ENCODE results near the gene MTSS2.

Gene MTSS2

DNA sequence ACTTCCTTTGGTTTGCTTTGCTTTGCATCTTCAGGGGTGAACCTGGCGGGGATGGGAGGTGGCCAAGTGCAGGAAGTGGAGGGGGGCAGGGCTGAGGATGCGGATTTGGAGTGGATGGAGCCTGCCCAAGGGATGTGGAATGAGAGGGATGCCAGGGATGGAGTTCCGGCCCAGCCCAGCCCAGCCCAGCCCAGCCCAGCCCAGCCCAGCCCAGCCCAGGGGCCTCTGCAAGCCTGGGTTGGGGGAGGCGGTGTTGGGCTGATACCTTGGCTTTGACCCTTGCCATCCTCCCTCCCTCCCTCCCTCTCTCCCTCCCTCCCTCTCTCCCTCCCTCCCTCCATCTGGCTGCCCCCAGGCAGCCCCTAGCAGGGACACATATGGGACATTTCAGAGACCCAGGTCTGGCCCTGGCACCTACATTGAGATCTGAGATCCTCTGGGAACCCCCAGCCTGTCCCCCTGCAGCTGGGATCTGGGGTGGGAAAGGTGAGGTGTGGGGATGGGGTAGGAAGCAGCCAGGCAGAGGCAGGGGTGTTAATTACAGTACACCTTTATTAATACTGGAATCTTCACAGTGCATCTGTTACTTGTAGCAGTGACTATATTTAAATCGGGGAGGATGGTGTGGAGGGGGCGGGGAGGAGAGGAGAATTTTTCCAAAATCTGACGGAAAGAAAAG is 25.0 kb downstream of the MTSS2 start:
- no peaks in the 10 kb centered on the region for H3K27me3 ChIP-seq (ENCODE audit: control insufficient read depth in 1 of 2, insufficient read depth in 2 of 2, low read length in 2 of 2)
- peaks cover 10% of the 10 kb centered on the region for H3K4me1 ChIP-seq (ENCODE audit: insufficient read depth, low read length)
- H3K27ac ChIP-seq (ENCODE audit: low read depth, low read length), result no peak overlapping the region

DNA sequence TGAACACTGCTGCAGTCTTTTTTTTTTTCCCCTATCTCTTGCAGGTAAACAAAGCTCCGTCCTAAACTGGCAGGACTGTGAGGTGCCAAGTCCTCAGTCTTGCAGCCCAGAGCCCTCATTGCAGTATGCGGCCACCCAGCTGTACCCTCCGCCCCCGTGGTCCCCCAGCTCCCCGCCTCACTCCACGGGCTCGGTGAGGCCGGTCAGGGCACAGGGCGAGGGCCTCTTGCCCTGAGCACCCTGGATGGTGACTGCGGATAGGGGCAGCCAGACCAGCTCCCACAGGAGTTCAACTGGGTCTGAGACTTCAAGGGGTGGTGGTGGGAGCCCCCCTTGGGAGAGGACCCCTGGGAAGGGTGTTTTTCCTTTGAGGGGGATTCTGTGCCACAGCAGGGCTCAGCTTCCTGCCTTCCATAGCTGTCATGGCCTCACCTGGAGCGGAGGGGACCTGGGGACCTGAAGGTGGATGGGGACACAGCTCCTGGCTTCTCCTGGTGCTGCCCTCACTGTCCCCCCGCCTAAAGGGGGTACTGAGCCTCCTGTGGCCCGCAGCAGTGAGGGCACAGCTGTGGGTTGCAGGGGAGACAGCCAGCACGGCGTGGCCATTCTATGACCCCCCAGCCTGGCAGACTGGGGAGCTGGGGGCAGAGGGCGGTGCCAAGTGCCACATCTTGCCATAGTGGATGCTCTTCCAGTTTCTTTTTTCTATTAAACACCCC is 25.7 kb downstream of the MTSS2 start:
- Histone ChIP-seq H3K36me3 (ENCODE audit: insufficient read depth, low read length) (peaks cover 18% of the 10 kb centered on the region), H3K9me3 (ENCODE audit: low read length) (no peaks in the 10 kb centered on the region), H3K4me3 (ENCODE audit: low read depth in 1 of 2, low read length in 2 of 2) (no peak overlapping the region), H3K27me3 (ENCODE audit: control insufficient read depth in 1 of 2, insufficient read depth in 2 of 2, low read length in 2 of 2) (no peaks in the 10 kb centered on the region), H3K27ac (ENCODE audit: low read depth, low read length) (no peak overlapping the region), H3K4me1 (ENCODE audit: insufficient read depth, low read length) (peaks cover 10% of the 10 kb centered on the region), H3K9ac (ENCODE audit: low read length) (no peak overlapping the region)

More for the DNA sequence above, 25.0 kb downstream of the MTSS2 start:
- peaks cover 24% of the 10 kb centered on the region for H3K36me3 ChIP-seq (ENCODE audit: insufficient read depth, low read length)
- H3K9ac ChIP-seq (ENCODE audit: low read length), result no peak overlapping the region
- H3K9me3 ChIP-seq (ENCODE audit: low read length), result no peaks in the 10 kb centered on the region
- H3K4me3 ChIP-seq (ENCODE audit: low read depth in 1 of 2, low read length in 2 of 2), result no peak overlapping the region

DNA sequence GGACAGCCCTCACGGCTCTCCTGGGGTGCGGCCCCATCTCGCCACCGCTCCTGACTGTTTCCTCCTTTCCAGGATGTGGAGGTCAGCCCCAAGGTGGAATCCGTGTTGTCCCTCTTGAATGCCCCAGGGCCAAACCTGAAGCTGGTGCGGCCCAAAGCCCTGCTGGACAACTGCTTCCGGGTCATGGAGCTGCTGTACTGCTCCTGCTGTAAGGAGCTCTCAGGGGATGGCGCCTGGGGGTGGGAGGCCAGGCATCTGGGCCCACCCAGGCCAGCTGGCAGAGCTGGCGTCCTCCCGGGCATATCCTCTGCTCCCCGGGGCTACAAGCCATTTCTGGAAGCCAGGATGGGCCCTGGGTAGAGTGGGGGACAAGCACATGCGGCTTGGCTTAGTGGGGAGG is 26.3 kb downstream of the MTSS2 start:
- Histone ChIP-seq H3K36me3 (ENCODE audit: insufficient read depth, low read length) (peaks cover 13% of the 10 kb centered on the region), H3K9ac (ENCODE audit: low read length) (no peak overlapping the region), H3K27me3 (ENCODE audit: control insufficient read depth in 1 of 2, insufficient read depth in 2 of 2, low read length in 2 of 2) (no peaks in the 10 kb centered on the region), H3K9me3 (ENCODE audit: low read length) (no peaks in the 10 kb centered on the region), H3K27ac (ENCODE audit: low read depth, low read length) (no peak overlapping the region), H3K4me1 (ENCODE audit: insufficient read depth, low read length) (peaks cover 10% of the 10 kb centered on the region), H3K4me3 (ENCODE audit: low read depth in 1 of 2, low read length in 2 of 2) (no peak overlapping the region)

GRCh38 chr16:70658921-70659320 is 26.9 kb downstream of the MTSS2 start:
- Histone ChIP-seq H3K36me3 (ENCODE audit: insufficient read depth, low read length) (peaks cover 7% of the 10 kb centered on the region), H3K27ac (ENCODE audit: low read depth, low read length) (no peak overlapping the region), H3K27me3 (ENCODE audit: control insufficient read depth in 1 of 2, insufficient read depth in 2 of 2, low read length in 2 of 2) (no peaks in the 10 kb centered on the region), H3K9me3 (ENCODE audit: low read length) (no peaks in the 10 kb centered on the region), H3K9ac (ENCODE audit: low read length) (no peak overlapping the region), H3K4me3 (ENCODE audit: low read depth in 1 of 2, low read length in 2 of 2) (no peak overlapping the region), H3K4me1 (ENCODE audit: insufficient read depth, low read length) (peaks cover 16% of the 10 kb centered on the region)

DNA sequence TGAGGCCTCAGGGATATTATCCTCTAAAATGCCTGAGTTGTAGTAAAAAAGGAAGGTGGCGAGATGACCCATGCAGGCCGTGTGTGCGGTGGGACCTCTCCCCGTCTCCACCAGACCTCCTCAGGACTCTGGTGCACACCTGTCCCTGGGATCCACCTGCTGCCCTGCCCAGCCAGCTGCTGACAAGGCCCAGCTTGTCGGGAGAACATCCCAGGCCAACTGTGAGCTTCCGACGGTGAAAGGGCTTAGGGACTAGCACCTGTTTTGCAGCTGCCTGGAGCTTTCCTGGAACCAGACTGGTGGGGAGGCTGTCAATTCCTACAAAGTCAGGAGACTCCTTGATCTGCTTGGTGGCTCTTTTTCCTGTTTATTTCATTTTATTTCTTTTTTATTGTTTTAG is 27.9 kb downstream of the MTSS2 start:
- Histone ChIP-seq H3K36me3 (ENCODE audit: insufficient read depth, low read length) (no peaks in the 10 kb centered on the region), H3K9me3 (ENCODE audit: low read length) (no peaks in the 10 kb centered on the region), H3K9ac (ENCODE audit: low read length) (no peak overlapping the region), H3K4me3 (ENCODE audit: low read depth in 1 of 2, low read length in 2 of 2) (no peak overlapping the region), H3K27me3 (ENCODE audit: control insufficient read depth in 1 of 2, insufficient read depth in 2 of 2, low read length in 2 of 2) (no peaks in the 10 kb centered on the region), H3K4me1 (ENCODE audit: insufficient read depth, low read length) (peaks cover 16% of the 10 kb centered on the region), H3K27ac (ENCODE audit: low read depth, low read length) (no peak overlapping the region)

GRCh38 chr16:70656712-70657263 is 29.1 kb downstream of the MTSS2 start:
- peaks cover 7% of the 10 kb centered on the region for H3K4me1 ChIP-seq (ENCODE audit: insufficient read depth, low read length)
- no peaks in the 10 kb centered on the region for H3K36me3 ChIP-seq (ENCODE audit: insufficient read depth, low read length)
- no peak overlapping the region for H3K27ac ChIP-seq (ENCODE audit: low read depth, low read length)
- no peaks in the 10 kb centered on the region for H3K9me3 ChIP-seq (ENCODE audit: low read length)
- no peak overlapping the region for H3K9ac ChIP-seq (ENCODE audit: low read length)
- H3K27me3 ChIP-seq (ENCODE audit: control insufficient read depth in 1 of 2, insufficient read depth in 2 of 2, low read length in 2 of 2), result no peaks in the 10 kb centered on the region
- no peak overlapping the region for H3K4me3 ChIP-seq (ENCODE audit: low read depth in 1 of 2, low read length in 2 of 2)

DNA sequence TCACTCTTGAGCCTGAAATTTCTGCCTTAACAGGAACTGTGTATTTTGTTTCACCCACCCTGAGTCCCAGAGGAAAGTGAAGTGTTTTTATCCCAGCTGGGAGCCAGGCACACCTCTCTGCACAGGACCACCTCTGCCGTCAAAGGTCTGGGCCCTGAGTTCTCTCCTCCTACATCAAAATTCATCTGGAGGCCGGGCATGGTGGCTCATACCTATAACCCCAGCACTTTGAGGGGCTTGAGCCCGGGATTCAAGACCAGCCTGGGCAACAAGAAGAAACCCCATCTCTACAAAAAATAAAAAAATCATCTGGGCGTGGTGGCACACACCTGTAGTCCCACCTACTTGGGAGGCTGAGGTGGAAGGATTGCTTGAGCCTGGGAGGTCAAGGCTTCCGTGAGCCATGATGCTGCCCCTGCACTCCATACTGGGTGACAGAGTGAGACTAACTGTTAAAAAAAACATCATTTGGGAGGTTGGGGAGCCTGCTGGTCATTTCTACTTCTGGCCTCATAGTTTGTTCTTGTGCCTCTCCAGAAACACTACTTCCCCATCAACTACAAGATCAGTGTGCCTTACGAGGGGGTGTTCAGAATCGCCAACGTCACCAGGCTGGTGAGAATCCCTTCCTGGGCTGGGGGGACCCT is 29.7 kb downstream of the MTSS2 start:
- Histone ChIP-seq H3K27ac (ENCODE audit: low read depth, low read length) (no peak overlapping the region), H3K9ac (ENCODE audit: low read length) (no peak overlapping the region), H3K9me3 (ENCODE audit: low read length) (no peaks in the 10 kb centered on the region), H3K27me3 (ENCODE audit: control insufficient read depth in 1 of 2, insufficient read depth in 2 of 2, low read length in 2 of 2) (no peaks in the 10 kb centered on the region), H3K36me3 (ENCODE audit: insufficient read depth, low read length) (no peaks in the 10 kb centered on the region), H3K4me3 (ENCODE audit: low read depth in 1 of 2, low read length in 2 of 2) (no peak overlapping the region), H3K4me1 (ENCODE audit: insufficient read depth, low read length) (peaks cover 7% of the 10 kb centered on the region)

DNA sequence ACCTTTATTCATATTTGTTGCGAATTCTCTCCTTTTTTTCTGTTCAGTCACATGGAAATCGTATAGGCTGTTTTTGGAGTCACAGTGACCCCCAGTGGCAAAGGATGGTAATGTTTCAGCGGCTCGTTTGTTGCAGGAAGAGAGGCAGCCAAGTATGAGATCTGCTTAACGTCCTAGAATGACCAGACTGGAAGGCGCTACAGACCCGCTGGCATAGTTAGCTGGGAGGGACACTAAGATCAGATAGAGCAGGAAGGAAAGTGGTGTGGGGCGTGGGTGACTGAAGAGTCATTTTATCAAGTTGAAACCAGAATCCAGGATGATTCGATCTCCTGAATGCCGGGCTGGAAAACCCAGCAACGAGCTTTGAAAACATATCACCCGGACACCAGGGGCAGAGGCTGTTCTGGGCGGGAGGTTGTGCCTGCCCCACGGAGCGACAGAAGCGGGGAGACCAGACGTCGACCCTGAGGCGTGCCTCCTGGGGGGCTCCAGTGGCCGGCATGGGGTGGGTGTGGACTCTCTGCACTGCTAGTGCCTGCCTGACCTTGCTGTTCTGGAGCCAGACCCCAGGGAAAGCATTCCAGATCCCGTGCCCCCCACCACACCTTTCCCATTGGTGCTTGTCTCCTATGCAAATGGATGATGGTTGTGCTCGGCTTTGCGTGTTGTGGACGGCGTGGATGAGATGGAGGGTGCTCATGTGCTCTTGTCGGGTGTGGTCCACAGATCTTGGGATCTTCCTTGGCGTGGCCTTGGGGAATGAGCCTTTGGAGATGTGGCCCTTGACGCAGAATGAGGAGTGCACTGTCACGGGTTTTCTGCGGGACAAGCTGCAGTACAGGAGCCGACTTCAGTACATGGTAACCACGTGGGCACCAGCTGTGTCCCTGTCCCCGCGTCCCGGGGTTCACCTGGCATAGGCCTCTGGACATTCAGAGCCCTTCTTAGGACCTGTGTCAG is 31.8 kb downstream of the MTSS2 start:
- peak overlapping the region in 1 of 2 donors; percentile 45 for H3K4me3 ChIP-seq (ENCODE audit: low read depth in 1 of 2, low read length in 2 of 2)

DNA sequence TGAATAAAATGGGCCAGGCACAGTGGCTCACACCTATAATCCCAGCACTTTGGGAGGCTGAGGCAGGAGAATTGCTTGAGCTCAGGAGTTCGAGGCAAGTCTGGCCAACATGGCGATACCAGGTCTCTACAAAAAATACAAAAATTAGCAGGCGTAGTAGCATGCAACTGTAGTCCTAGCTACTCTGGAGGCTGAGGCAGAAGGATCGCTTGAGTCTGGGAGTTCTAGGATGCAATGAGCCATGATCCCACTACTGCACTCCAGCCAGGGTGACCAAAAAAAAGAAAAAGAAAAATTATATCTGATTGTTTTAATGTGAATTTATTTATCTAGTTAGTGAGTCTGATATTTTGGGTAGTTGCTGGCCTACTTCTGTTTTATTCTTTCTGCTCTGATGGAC is 32.4 kb downstream of the MTSS2 start:
- Histone ChIP-seq H3K9me3 (ENCODE audit: low read length) (no peaks in the 10 kb centered on the region), H3K27ac (ENCODE audit: low read depth, low read length) (no peak overlapping the region), H3K27me3 (ENCODE audit: control insufficient read depth in 1 of 2, insufficient read depth in 2 of 2, low read length in 2 of 2) (no peaks in the 10 kb centered on the region), H3K4me1 (ENCODE audit: insufficient read depth, low read length) (peaks cover 7% of the 10 kb centered on the region), H3K4me3 (ENCODE audit: low read depth in 1 of 2, low read length in 2 of 2) (no peak overlapping the region), H3K9ac (ENCODE audit: low read length) (no peak overlapping the region), H3K36me3 (ENCODE audit: insufficient read depth, low read length) (no peaks in the 10 kb centered on the region)

More for the DNA sequence above, 31.8 kb downstream of the MTSS2 start:
- no peak overlapping the region for H3K9ac ChIP-seq (ENCODE audit: low read length)
- H3K36me3 ChIP-seq (ENCODE audit: insufficient read depth, low read length), result no peaks in the 10 kb centered on the region
- no peaks in the 10 kb centered on the region for H3K27me3 ChIP-seq (ENCODE audit: control insufficient read depth in 1 of 2, insufficient read depth in 2 of 2, low read length in 2 of 2)
- H3K9me3 ChIP-seq (ENCODE audit: low read length), result no peaks in the 10 kb centered on the region
- peak overlapping the region; percentile 30 for H3K27ac ChIP-seq (ENCODE audit: low read depth, low read length)
- peaks cover 7% of the 10 kb centered on the region for H3K4me1 ChIP-seq (ENCODE audit: insufficient read depth, low read length)

- no peaks in the 10 kb centered on the region for H3K36me3 ChIP-seq (ENCODE audit: insufficient read depth, low read length)
- H3K27ac ChIP-seq (ENCODE audit: low read depth, low read length), result no peak overlapping the region
- peaks cover 7% of the 10 kb centered on the region for H3K4me1 ChIP-seq (ENCODE audit: insufficient read depth, low read length)
- H3K4me3 ChIP-seq (ENCODE audit: low read depth in 1 of 2, low read length in 2 of 2), result no peak overlapping the region
- H3K27me3 ChIP-seq (ENCODE audit: control insufficient read depth in 1 of 2, insufficient read depth in 2 of 2, low read length in 2 of 2), result no peaks in the 10 kb centered on the region
- H3K9me3 ChIP-seq (ENCODE audit: low read length), result no peaks in the 10 kb centered on the region
- no peak overlapping the region for H3K9ac ChIP-seq (ENCODE audit: low read length)
Observed at GRCh38 chr16:70652322-70652721, 33.5 kb downstream of the MTSS2 start.

Data from muscle layer of colon (tissue), 2 donors.